Muscle layer of colon (tissue), 2 donors: ENCODE results near the gene MUC4.
"Not testable (repeated sequence)": the region's sequence is repeated elsewhere in the genome, so short reads cannot be mapped to it uniquely, and the experiment has no call there.

ENCODE experiments used
- H3K27ac ChIP-seq: one replicate; pipeline ENCODE4 v1.7.0; 2013; ENCODE audit warnings: low read depth, mild to moderate bottlenecking, low read length, moderate library complexity
- H3K27me3 ChIP-seq, 2 donors: one replicate each; pipeline ENCODE4 v1.7.0; 2013; ENCODE audit warnings: low read length in 2 of 2, mild to moderate bottlenecking in 2 of 2; ENCODE audit not compliant: insufficient read depth in 2 of 2, control insufficient read depth in 1 of 2
- H3K36me3 ChIP-seq: one replicate; pipeline ENCODE4 v1.7.0; 2013; ENCODE audit warnings: mild to moderate bottlenecking, low read length; ENCODE audit not compliant: insufficient read depth
- H3K4me1 ChIP-seq: one replicate; pipeline ENCODE4 v1.7.0; 2013; ENCODE audit warnings: mild to moderate bottlenecking, low read length; ENCODE audit not compliant: insufficient read depth
- H3K4me3 ChIP-seq, 2 donors: one replicate each; pipeline ENCODE4 v1.7.0; 2013; ENCODE audit warnings: low read length in 2 of 2, low read depth in 1 of 2, mild to moderate bottlenecking in 1 of 2, moderate library complexity in 1 of 2
- H3K9ac ChIP-seq: one replicate; pipeline ENCODE4 v1.7.0; 2013; ENCODE audit warnings: low read length
- H3K9me3 ChIP-seq: one replicate; pipeline ENCODE4 v1.7.0; 2013; ENCODE audit warnings: mild to moderate bottlenecking, low read length
- donor health status: abdominal sarcoma.
- donor health status: Adenocarcinoma of cecum.

MUC4 gene

GRCh38 chr3:195714380-195715011 is 97.2 kb downstream of the MUC4 start:
- Histone ChIP-seq H3K27me3 (no peaks in the 10 kb centered on the region), H3K4me1 (no peaks in the 10 kb centered on the region), H3K27ac (no peak overlapping the region), H3K4me3 (no peak overlapping the region), H3K9ac (no peak overlapping the region), H3K9me3 (no peaks in the 10 kb centered on the region), H3K36me3 (peaks cover 35% of the 10 kb centered on the region)

DNA sequence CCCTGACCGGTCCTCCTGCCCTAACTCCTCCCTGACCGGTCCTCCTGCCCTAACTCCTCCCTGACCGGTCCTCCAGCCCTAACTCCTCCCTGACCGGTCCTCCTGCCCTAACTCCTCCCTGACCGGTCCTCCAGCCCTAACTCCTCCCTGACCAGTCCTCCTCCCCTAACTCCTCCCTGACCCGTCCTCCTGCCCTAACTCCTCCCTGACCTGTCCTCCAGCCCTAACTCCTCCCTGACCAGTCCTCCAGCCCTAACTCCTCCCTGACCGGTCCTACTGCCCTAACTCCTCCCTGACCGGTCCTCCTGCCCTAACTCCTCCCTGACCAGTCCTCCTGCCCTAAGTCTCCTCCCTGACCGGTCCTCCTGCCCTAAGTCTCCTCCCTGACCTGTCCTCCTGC is 98.6 kb downstream of the MUC4 start:
- H3K4me3 ChIP-seq, H3K27me3 ChIP-seq, H3K9ac ChIP-seq, H3K27ac ChIP-seq, H3K9me3 ChIP-seq, H3K4me1 ChIP-seq: not testable (repeated sequence)
- H3K36me3 ChIP-seq = peaks cover 49% of the 10 kb centered on the region

- H3K4me3 ChIP-seq, H3K27me3 ChIP-seq, H3K27ac ChIP-seq, H3K4me1 ChIP-seq, H3K9ac ChIP-seq, H3K9me3 ChIP-seq: not testable (repeated sequence)
- peaks cover 50% of the 10 kb centered on the region for H3K36me3 ChIP-seq
Measured at GRCh38 chr3:195712535-195712910, 99.2 kb downstream of the MUC4 start.

DNA sequence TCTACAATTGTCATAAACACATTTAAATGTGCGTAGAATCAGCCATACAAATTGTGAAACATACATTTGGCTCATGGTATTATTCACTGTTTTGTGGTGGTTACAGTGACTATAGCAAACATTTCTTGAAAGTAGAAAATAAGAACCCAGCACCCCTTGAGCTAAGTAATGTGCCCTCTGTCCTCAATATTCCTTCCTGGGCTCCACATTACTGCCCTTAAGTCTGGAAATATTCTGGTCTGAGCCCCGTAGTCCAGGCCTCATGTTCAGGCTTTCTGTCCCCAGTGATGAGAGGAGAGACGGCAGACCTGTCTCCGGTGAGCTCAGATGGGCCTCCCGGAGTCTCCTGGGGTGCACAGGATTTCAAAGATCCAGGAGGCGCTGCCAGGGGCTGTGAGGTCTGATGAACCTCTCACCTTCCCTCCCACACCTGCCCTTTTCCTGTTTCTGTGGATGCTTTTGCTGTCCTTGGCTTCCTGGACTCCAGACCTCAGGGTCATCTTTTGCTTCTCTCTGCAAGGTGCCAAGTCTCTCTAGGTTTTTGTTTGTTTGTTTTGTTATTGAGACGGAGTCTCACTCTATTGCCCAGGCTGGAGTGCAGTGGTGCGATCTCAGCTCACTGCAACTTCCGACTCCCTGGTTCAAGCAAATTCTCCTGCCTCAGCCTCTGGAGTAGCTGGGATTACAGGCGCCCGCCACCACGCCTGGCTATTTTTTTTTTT is 99.8 kb downstream of the MUC4 start:
- H3K9ac ChIP-seq = no peak overlapping the region
- H3K4me3 ChIP-seq = no peak overlapping the region
- H3K9me3 ChIP-seq = no peaks in the 10 kb centered on the region
- no peaks in the 10 kb centered on the region for H3K4me1 ChIP-seq
- no peaks in the 10 kb centered on the region for H3K27me3 ChIP-seq
- H3K27ac ChIP-seq = no peak overlapping the region
- peaks cover 50% of the 10 kb centered on the region for H3K36me3 ChIP-seq

DNA sequence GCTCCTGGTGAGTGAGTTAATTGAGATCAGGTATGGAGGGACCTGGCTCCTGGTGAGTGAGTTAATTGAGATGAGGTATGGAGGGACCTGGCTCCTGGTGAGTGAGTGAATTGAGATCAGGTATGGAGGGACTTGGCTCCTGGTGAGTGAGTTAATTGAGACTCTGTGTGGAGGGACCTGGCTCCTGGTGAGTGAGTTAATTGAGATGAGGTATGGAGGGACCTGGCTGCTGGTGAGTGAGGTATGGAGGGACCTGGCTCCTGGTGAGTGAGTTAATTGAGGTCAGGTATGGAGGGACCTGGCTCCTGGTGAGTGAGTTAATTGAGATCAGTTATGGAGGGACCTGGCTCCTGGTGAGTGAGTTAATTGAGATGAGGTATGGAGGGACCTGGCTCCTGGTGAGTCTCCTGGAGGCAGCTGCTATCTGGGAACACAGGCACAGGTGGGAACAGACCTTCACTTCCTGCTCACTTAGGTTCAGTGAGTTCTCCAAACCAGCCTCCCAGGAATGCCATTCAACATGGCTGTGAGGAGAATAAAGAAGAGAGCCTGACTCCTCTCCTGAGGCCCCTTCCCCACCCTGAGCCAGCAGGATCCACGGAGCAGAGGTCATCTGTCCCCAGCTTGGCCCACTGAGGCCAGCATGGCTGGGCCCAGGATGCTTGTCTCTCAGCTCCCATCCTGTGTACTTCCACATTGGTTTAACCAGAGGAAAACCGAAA is 100.5 kb downstream of the MUC4 start:
- not testable (repeated sequence) for H3K9ac ChIP-seq, H3K27me3 ChIP-seq, H3K4me3 ChIP-seq, H3K4me1 ChIP-seq, H3K27ac ChIP-seq, H3K9me3 ChIP-seq
- peaks cover 50% of the 10 kb centered on the region for H3K36me3 ChIP-seq

DNA sequence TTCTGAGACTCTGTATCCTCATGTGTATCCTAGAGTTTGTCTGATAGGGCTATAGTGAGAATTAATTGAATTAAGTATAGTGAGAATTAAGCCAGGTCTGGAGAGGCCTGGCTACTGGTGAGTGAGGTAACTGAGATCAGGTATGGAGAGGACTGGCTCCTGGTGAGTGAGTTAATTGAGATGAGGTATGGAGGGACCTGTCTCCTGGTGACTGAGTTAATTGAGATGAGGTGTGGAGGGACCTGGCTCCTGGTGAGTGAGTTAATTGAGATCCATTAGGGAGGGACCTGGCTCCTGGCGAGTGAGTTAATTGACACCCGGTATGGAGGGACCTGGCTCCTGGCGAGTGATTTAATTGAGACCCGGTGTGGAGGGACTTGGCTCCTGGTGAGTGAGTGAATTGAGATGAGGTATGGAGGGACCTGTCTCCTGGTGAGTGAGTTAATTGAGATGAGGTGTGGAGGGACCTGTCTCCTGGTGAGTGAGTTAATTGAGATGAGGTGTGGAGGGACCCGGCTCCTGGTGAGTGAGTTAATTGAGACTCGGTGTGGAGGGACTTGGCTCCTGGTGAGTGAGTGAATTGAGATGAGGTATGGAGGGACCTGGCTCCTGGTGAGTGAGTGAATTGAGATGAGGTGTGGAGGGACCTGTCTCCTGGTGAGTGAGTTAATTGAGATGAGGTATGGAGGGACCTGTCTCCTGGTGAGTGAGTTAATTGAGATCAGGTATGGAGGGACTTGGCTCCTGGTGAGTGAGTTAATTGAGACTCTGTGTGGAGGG is 101.4 kb downstream of the MUC4 start:
- not testable (repeated sequence) for H3K27me3 ChIP-seq, H3K9me3 ChIP-seq, H3K9ac ChIP-seq, H3K27ac ChIP-seq, H3K4me3 ChIP-seq, H3K4me1 ChIP-seq
- H3K36me3 ChIP-seq = peaks cover 44% of the 10 kb centered on the region

- Histone ChIP-seq H3K4me3 (no peak overlapping the region), H3K36me3 (peaks cover 38% of the 10 kb centered on the region), H3K27ac (no peak overlapping the region), H3K4me1 (no peaks in the 10 kb centered on the region), H3K9me3 (no peaks in the 10 kb centered on the region), H3K9ac (no peak overlapping the region), H3K27me3 (no peaks in the 10 kb centered on the region)
Measured at GRCh38 chr3:195709676-195710085, 102.0 kb downstream of the MUC4 start.

DNA sequence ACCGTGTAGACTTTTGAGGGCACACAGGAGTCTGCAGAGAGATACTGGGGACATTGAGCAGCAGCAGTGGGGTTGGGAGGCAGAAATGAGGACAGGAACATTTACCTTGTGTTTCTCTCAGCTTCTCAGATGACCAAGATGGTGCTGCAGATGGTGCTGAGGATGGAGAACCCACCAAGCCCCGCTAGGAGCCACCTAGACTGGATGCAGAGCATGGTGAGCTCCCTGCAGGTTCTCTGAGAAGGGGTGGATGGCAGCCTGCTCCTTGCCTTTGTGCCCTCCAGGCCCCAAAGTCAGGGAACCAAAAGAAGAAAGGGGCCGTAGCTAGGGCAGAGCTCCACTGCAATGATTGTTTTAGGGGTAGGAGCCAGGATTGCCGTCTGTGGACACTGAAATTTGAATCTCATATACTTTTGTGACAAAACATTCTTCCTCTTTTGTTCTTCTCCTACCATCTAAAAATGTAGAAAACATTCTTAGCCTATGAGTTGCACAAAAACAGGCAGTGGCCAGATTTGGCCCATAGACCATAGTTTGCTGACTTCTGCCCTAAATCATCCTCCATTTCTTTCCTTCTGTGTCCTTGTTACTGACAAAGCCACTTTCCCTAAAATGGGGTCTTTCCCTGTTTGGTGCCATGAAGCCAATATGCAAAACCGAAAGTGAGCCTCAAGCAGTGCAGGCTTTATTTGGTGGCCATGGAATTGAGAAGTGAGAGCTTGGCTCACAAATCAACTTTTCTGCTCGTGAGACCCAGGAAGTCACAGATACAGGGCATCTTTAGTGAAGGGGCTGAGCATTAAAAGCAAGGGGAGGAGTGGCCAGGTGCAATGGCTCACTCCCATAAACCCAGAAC is 102.9 kb downstream of the MUC4 start:
- Histone ChIP-seq H3K36me3 (peaks cover 34% of the 10 kb centered on the region), H3K9me3 (no peaks in the 10 kb centered on the region), H3K9ac (no peak overlapping the region), H3K4me1 (no peaks in the 10 kb centered on the region), H3K27me3 (no peaks in the 10 kb centered on the region), H3K4me3 (no peak overlapping the region), H3K27ac (no peak overlapping the region)

DNA sequence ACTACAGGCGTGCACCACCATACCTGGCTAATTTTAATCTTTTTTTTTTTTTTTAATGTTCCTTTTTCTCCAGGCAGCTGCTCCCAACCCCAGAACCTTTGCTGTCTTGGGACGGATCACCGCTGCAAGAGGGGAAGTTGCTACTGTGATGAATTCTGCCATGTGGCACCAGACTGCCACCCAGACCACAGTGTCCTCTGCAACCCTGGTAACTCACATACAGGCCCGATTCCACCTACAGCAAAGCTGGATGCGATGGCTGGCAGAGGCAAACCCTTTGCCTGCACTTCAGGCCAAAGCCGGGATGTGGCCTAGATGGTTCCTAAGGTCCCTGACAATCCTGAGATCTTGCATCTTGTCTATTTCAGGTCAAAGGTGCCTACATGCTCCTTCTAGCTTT is 103.7 kb downstream of the MUC4 start:
- Histone ChIP-seq H3K9ac (no peak overlapping the region), H3K9me3 (no peaks in the 10 kb centered on the region), H3K27ac (no peak overlapping the region), H3K27me3 (no peaks in the 10 kb centered on the region), H3K4me1 (no peaks in the 10 kb centered on the region), H3K4me3 (no peak overlapping the region), H3K36me3 (peaks cover 34% of the 10 kb centered on the region)

- Histone ChIP-seq H3K9ac (no peak overlapping the region), H3K9me3 (no peaks in the 10 kb centered on the region), H3K4me3 (no peak overlapping the region), H3K27me3 (no peaks in the 10 kb centered on the region), H3K27ac (no peak overlapping the region), H3K4me1 (no peaks in the 10 kb centered on the region), H3K36me3 (peaks cover 23% of the 10 kb centered on the region)
Measured at GRCh38 chr3:195705081-195705991, 106.4 kb downstream of the MUC4 start.
